ENCODE results near the gene RAB5IF. TPM values are rescaled to one million over a fixed set of nuclear protein-coding genes. Genes with fewer than 3 reads are reported as not detected.

Gene RAB5IF
- total and polyA plus RNA-seq, 9 of the 15 experiments (the other 6 are each of a cell fraction or from before 2014, with no cell fraction given): 26.5 to 198 (median 134) TPM

- TF ChIP-seq THRAP3 (IDR thresholded peaks at IDR 0.05; ENCODE audit: borderline replicate concordance): no peak
- no peak for TF ChIP-seq NFE2 (IDR thresholded peaks at IDR 0.05; ENCODE audit: low read depth)
- 0 out of 2 replicates have a peak, but pooled peaks have one; percentile 58 for TF ChIP-seq HLTF (IDR thresholded peaks at IDR 0.05)
- 0 out of 2 replicates have a peak, but pooled peaks have one; percentile 15 for TF ChIP-seq SMARCA4 (IDR thresholded peaks at IDR 0.05)
- 0 out of 2 replicates have a peak, but pooled peaks have one; percentile 18 for TF ChIP-seq ZNF766 (CRISPR knock-in tag; conservative IDR thresholded peaks at IDR 0.05)
- TF ChIP-seq KLF16 (IDR thresholded peaks at IDR 0.05): peak; percentile 73
- TF ChIP-seq FOXK2 (conservative IDR thresholded peaks at IDR 0.05 in 1 of 2, IDR thresholded peaks at IDR 0.05 in 1 of 2; ENCODE audit: low read depth in 2 of 2): 0 out of 4 replicates have a peak, but pooled peaks of 1 of the 2 experiments have one; percentile 35
- peak; percentile 67; the same call in 1 of the 2 replicates for TF ChIP-seq SOX6 (IDR thresholded peaks at IDR 0.05)
- TF ChIP-seq TEAD4 (IDR thresholded peaks at IDR 0.05; ENCODE audit: low read length): peak; percentile 56
- TF ChIP-seq TEAD4 (CRISPR knock-in tag; IDR thresholded peaks at IDR 0.05; ENCODE audit: borderline replicate concordance): no peak
Observed at GRCh38 chr20:36574366-36575135, 31.0 kb upstream of the RAB5IF start (continued).

DNA sequence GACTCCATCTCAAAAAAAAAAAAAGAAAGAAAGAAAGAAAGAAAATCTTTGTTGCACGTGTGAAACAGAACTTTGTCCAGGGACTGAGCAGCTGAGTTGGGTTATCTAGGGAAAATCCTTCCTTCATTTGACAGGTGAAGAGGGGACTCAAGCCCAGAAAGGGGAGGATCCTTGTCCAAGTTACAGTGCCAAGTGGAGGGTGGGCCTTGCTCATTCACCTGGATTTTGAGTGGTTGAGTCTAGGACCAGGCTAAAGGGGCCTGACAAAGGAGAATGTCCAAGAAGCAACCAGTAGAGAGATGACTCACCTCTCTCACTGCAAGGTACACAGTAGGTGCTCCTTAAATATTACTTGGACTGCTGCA, 29.5 kb upstream of the RAB5IF start:
- Histone ChIP-seq H4K20me1 (replicated peaks; ENCODE audit: control insufficient read depth, insufficient read depth, low read length) (peaks cover 9% of the 10 kb centered on the region), H3K9me3 (replicated peaks; ENCODE audit: control insufficient read depth, insufficient read depth, low read depth, low read length) (no peaks in the 10 kb centered on the region), H3K36me3 (ENCODE audit: control insufficient read depth, insufficient read depth, low read length) (peaks cover 39% of the 10 kb centered on the region; the same call in 2 of the 3 replicates), H3K4me3 (no peak overlapping the region), H3K9me1 (ENCODE audit: control insufficient read depth, insufficient read depth, low read length) (peaks cover 3% of the 10 kb centered on the region), H3K9ac (ENCODE audit: insufficient read depth in 1 of 2, low read depth in 2 of 2, low read length in 2 of 2) (no peak overlapping the region), H2AFZ (ENCODE audit: low read depth, low read length) (no peak overlapping the region), H3K27ac (ENCODE audit: extremely low read depth, low read depth, low read length) (no peak overlapping the region), H3K4me1 (replicated peaks in 1 of 2; ENCODE audit: control insufficient read depth in 2 of 2, insufficient read depth in 2 of 2, low read length in 2 of 2) (peaks cover 30 to 41% of the 10 kb centered on the region in 2 experiments), H3K79me2 (ENCODE audit: control insufficient read depth, insufficient read depth, low read length) (peaks cover 43% of the 10 kb centered on the region), H3K4me2 (ENCODE audit: insufficient read depth, low read length) (no peak overlapping the region; the same call in 1 of the 2 replicates), H3K27me3 (ENCODE audit: control insufficient read depth in 2 of 2, insufficient read depth in 2 of 2, low read length in 2 of 2) (no peaks in the 10 kb centered on the region)
- in situ Hi-C loops (cut with MboI): no loop called here
- BruUV-seq (replicated peaks): no TSS peak
- no CpG with 5 or more reads among the region's 1 CpG for WGBS (ENCODE audit: insufficient coverage, low coverage, missing lambda C conversion rate)
- intact Hi-C loops (cut with micrococcal nuclease): no loop called here
- no peak for FAIRE-seq
- ATAC-seq: no peak
- POLR2A ChIA-PET: interaction anchor here (0.6 to 1.1 kb wide), 2 partner anchors 12 to 418 kb away, joined by 4 read pairs; no protein-coding TSS in a partner anchor
- peak in 1 of 4 experiments; percentile 6 for DNase-seq (ENCODE audit: extremely low read depth in 1 of 4, low spot score in 3 of 4)
- CTCF ChIA-PET (ENCODE audit: low intra/inter-chr PET ratio): interaction anchor here (0.6 kb wide), 1 partner anchor 29 kb away, joined by 4 read pairs; no protein-coding TSS in a partner anchor
- TF ChIP-seq, protein P1, sequence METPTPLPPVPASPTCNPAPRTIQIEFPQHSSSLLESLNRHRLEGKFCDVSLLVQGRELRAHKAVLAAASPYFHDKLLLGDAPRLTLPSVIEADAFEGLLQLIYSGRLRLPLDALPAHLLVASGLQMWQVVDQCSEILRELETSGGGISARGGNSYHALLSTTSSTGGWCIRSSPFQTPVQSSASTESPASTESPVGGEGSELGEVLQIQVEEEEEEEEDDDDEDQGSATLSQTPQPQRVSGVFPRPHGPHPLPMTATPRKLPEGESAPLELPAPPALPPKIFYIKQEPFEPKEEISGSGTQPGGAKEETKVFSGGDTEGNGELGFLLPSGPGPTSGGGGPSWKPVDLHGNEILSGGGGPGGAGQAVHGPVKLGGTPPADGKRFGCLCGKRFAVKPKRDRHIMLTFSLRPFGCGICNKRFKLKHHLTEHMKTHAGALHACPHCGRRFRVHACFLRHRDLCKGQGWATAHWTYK (CRISPR knock-in tag; IDR thresholded peaks at IDR 0.05): no peak
- TF ChIP-seq CBFB (CRISPR knock-in tag; IDR thresholded peaks at IDR 0.05): no peak

All from K562 (cell line).